Anterior cingulate cortex (tissue), 58 donors: ENCODE measurements around the gene SIK3.
A peak's percentile ranks its signal among the peaks of the same experiment; 100 is the strongest.
"Not testable (repeated sequence)": the region's sequence is repeated elsewhere in the genome, so short reads cannot be mapped to it uniquely, and the experiment has no call there.

Experiments used
- DNase-seq, 58 donors: peaks; one replicate each; lab custom pipeline; 2025; lab: John Stamatoyannopoulos, UW

The SIK3 gene

GRCh38 chr11:117054382-117054781 is 43.8 kb downstream of the SIK3 start:
- no peak for DNase-seq

- DNase-seq, result no peak
Measured at GRCh38 chr11:117052196-117053149, 45.8 kb downstream of the SIK3 start.

- not testable (repeated sequence) for DNase-seq
Measured at GRCh38 chr11:117050121-117050520, 48.1 kb downstream of the SIK3 start.

- not testable (repeated sequence) for DNase-seq
Measured at GRCh38 chr11:117046627-117047026, 51.6 kb downstream of the SIK3 start.

DNA sequence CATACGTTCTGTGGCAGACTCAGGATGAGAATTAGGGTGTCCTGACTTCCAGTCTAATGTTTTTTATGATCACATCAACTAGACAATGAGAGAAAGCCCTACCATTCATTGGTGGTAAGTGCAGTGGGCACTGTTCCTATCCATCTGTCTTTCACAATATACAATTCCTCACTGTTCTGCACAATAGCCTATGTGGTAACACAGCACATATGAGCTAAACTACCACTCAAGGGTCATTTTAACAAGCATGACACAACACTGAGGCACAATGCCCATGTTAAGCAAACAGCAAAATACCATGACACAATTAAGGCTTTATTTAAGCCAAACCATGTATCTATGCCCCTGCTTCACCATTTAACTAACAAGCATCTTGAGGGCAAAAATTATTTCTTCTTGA is 52.3 kb downstream of the SIK3 start:
- DNase-seq, result peak in 18 of 58 donors; percentile 11 to 88 (median 44)

DNA sequence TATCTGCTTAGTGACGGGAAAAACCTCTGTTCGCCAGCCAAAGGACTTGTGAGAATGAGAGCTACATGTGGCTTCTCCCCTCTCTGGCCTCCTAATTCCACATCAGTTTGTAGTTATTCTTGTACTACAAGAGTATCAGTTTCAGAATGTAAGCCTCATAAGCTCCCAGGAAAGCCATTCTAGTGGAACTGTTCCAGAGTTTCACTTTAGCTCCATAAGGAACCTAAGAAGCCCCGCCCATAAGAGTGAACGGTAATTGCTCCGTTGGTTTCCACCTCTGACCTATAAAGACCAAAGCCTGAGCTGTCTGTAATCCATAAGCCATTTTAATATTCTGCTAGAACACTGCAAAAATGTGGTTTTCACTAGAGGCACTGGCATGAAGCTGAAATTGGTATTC is 53.0 kb downstream of the SIK3 start:
- DNase-seq, result no peak

DNA sequence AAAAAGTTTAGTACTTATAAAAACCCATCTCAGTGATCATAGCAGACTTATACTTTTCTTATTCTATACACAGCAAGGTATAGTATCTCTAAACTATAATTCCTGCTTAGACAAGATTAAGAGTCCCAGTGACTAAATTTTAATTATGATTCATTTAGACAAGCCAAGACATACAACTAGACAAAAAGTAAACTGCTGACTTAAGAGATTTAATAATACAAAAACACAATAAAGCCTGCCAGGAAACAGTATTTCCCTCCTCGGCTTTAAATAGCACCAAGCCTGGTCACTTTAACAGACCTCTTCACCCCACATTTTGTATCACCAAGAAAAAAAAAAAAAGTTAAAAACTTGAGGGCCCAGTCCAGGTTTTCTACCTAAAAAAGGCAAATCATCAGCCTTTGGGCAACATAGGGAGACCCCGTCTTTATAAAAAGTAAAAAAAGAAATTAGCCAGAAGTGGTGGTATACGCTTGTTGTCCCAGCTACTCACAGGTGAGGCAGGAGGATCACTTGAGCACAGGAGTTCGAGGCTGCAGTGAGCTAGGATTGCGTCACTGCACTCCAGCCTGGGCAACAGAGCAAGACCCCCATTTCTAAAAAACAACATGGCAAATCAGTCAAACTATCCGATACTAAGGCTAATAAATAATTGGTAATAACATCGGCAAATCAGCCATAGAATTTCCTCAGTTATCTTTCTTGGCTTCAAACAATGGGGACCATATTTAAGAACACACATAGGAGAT is 53.8 kb downstream of the SIK3 start:
- no peak for DNase-seq

DNA sequence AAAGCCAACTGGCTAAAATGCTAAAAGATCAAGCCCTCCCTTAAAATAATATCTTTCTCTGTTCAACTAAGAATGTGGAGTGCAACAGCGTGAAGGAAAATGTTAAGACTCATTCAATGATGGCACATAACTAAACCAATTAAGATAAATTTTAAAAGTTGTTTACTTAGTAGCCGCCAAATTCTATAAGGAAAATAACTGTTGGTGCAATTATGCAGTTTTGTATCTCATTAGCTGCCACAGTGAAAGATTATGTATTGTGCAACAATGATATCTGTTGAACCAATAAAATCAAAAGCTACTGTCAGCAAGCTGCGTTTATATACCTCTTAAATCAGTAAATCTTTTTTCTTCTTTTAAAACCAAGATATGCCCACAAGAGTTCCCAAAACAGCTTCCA is 55.5 kb downstream of the SIK3 start:
- no peak for DNase-seq

DNA sequence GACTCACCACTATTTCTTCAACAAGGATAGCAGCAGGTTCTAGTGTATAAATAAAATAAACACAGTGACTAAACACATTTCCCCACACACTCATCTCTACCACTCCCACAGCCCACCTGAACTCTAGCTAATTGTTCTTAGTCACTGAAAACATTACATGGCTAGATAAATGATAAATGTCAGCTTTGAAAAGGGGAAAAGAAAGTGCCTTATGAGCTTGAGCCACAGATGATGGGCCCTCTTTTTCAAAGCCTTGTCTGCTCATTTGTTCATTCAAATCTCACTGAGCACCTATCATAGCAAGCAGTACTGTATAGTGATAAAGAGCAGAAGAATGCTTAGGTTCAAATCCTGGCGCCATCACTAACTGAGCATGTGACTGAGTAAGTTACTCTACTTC is 58.3 kb downstream of the SIK3 start:
- DNase-seq, result no peak

- DNase-seq, result no peak
Measured at GRCh38 chr11:117039270-117039669, 59.0 kb downstream of the SIK3 start.

- no peak for DNase-seq
Measured at GRCh38 chr11:117037975-117038350, 60.3 kb downstream of the SIK3 start.

DNA sequence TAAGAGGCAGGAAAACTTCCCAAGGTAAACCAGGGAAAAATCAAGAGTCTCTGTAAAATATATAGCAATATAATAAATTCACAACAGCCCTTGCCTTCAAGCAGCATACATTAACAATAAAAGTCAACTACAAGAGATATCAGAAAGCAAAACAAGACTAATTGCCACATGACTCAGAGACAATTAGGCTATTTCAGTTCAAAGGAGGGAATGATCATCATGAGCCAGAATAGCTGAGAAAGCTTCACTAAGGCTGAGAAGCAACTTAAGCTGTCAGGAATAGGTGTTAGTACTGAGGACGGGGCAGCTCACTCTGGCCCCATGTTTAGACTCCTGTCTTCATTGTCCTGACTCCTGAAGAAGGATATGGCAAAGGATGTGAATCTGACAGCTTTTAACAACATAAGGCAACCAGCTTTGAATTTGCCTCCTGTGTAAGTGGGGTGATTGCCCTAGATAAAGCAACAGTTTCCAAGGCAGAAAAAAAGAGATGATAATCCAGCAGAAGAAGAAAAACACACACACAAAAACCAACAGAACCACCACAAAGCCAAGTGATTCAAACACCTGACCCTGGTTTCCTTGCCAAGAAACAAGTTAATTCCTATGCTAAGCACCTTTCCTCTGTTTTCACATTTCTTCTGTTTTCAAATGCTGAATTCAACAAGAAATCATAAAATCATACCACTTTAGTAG is 60.8 kb downstream of the SIK3 start:
- DNase-seq, result peak in 1 of 58 donors; percentile 58

DNA sequence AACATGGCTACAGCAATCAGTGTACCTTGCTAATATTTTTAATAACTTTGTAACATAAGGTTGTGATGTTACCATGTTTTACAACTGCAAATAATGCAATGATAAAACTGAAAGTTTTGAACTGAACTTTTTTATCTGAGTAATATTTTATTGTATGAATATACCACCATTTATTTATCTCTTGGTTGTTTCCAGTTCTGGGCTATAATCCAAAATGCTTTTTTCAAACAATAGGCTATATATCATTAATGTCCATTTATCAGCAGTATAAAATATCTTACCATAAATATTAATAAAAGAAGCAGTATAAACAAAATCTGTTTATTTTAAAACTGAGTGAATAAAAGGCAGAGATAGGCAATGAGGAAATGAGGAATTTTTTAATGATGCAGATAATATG is 63.3 kb downstream of the SIK3 start:
- no peak for DNase-seq

DNA sequence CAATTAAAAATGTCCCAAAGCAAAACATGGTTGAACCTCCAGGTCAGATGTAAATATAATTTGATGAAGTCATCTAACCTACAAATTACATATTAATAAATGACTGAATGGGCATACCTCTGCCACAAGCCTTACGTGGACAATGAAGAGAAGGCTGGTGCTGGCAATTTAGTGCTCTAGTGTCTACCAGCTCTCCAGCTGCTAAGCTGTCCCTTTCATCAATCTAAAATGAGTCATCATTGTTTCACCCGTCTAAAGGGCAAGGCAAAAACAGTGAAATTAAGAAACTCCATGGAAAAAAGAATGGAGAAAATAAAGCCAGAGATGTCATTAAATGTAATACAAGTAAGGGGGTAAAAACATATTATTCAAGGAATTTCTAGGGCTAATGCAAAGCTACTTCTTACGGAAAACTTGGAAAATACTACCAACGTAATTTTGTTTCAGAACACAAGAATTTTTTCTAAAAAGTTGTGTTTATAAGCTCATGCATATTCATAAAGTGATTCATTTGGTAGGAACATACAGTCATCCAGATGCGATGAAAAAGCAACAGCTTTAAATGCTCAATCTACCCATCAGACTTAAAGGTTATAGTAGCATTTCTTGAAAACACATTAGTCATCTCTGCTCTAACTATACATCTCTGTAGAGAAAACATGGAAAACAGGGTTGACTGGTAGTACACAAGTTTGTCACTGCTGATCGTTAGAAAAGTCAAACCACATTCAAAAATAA is 71.5 kb downstream of the SIK3 start:
- DNase-seq, result no peak

GRCh38 chr11:117023707-117024106 is 74.5 kb downstream of the SIK3 start:
- not testable (repeated sequence) for DNase-seq

DNA sequence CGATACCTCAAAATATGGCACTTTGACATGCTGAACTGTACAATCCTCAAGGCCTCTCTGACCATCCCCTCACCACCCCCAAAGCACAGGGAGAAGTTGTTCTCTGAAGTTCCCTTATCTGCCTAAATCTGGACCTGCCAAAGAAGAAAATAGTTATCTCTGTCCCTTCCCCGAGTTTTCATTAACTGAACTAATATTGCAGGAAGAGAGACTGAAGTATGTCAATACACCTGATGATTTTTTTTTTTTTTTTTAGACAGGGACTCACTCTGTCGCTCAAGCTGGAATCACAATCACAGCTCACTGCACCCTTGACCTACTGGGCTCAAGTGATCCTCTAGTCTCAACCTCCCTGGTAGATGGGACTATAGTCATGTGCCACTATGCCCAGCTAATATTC is 75.0 kb downstream of the SIK3 start:
- no peak for DNase-seq

DNA sequence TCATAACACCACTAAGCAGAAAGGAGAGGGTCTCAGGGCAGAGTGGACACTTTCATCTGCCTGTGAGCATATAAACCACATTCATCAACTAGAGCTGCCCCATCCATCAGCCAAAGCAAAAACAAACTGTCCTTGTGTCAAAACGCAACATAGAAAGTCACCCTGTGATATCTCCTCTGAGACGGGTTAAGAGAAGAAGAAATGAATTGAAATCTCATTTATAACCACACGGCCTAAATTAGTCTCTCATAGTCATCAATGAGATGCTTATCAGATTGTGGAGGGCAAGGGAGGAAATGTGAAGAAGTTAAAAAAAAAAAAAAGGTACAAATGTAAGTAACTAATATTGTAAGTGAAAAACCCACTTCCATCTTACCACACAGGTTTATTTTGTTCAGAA is 75.7 kb downstream of the SIK3 start:
- DNase-seq, result no peak

DNA sequence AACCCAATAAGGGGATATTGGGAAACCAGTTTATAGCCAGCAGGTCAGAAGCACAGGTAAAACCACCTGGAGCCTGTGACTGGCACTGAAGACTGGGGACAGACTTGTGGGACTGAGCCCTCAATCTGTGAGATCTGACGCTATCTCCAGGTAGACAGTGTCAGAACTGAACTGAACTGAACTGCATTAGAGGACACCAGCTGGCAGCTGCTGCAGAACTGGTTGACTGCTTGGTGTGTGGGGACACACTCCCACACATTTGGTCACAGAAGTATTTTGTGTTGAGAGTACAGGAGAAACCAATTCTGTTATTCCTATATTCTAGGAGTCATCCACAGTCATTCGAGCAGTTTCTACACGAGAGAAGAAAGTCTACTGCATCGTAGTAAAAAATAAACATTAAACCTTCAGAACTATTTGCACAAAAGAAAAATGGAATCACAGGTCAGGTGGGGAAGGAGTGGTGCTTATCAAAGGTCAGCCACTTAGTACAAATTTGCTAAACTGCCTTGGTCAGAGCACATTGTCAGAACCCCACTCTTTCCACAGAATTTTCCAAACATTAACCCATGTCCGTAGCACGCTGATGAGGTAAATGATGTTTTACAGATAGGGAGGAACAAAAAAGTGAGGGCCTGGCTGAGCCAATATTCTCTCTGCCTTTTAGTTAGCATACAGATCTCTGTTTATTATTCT is 77.2 kb downstream of the SIK3 start:
- peak in 4 of 58 donors; percentile 7 to 14 (median 10) for DNase-seq

GRCh38 chr11:117020287-117020686 is 77.9 kb downstream of the SIK3 start:
- no peak for DNase-seq

DNA sequence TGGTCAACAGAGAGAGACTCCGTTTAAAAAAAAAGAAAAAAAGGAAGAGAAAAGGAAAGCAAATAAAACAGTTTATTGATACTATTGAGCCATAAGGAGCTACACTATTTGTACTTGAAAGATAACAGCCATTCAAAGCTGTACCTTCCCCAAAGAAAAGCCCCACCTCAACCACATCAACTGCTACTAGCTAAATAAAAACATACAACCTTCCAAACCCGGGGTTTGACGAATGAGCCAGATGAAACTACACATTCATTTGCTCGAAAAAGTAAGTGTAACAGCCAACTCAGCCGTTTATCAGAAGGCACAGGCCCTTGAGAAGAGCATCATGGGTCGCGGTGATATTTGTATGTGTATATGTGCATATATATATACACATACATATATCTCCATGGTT is 78.4 kb downstream of the SIK3 start:
- no peak for DNase-seq
